Fibroblast of skin of right biceps (primary cell): Measurements from ENCODE around the gene PHF2.

Experiments
- DNase-seq: peaks from one replicate; pipeline ENCODE4 v3.0.0-alpha.2; 2013

Gene PHF2

GRCh38 chr9:93682155-93682968 lies 106.0 kb downstream of the PHF2 start:
- DNase-seq, result peak; percentile 32

- DNase-seq, result no peak
Measured at GRCh38 chr9:93683331-93684134, 107.1 kb downstream of the PHF2 start.

- no peak for DNase-seq
Measured at GRCh38 chr9:93684161-93684765, 107.9 kb downstream of the PHF2 start.

- DNase-seq, result no peak
Measured at GRCh38 chr9:93684806-93685543, 108.6 kb downstream of the PHF2 start.

GRCh38 chr9:93686127-93686879 lies 109.9 kb downstream of the PHF2 start:
- DNase-seq, result no peak

- no peak for DNase-seq
Measured at GRCh38 chr9:93686880-93687236, 110.5 kb downstream of the PHF2 start.

DNA sequence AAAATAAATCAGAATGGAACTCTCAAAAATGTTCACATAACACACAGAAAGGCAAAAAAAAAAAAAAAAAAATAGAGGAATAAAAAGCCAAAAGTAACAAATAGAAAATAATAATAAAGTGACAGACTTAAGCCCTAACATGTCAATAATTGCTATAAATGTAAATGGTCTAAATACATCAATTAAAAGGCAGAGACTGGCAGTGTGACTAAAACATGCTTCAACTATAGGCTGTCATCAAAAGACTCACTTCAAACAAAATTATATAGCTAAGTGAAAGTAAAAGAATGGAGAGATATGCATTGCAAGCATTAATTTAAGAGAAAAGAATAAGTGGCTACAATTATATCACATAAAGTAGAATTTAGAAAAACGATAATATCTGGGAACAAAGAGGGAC lies 114.2 kb downstream of the PHF2 start:
- no peak for DNase-seq

- DNase-seq, result no peak
Measured at GRCh38 chr9:93693129-93693528, 116.7 kb downstream of the PHF2 start.

DNA sequence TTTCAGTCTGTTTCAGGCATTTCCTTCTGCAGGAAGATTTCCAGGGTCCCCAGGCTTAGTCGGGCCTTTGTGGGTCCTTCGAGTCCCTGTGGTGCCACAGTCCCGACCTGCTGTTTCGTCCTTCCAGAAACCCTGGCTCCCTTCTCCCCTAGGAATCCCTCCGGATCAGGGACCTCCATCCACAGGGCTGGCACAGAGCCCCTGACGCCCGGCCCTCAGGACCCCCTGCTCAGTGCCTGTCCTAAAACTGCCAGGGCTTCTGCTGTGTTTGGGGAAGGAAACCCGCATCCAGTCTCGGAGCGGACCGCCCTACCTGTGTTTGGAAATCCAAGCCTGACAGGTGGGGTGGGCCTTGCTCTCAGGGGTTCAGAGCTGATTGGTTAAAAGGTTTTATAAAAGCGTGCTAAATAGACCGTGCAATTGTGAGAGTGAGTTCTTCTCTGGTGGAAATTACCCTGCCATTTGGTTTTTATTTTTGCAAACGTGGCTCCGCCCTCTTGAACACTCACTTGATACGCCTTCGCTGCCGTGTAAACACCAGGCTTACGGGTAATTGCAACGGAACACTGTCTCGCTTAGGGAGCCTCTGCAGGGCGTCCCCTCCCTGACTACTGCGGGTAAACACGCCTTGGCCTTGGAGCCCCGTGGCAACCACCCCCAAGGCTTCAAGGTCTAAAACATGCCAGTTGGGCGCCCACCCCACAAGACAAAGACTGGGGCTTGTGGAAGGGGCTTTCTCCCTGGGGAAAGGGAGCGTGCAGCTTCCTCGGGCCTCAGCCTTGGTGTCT lies 121.2 kb downstream of the PHF2 start:
- no peak for DNase-seq

DNA sequence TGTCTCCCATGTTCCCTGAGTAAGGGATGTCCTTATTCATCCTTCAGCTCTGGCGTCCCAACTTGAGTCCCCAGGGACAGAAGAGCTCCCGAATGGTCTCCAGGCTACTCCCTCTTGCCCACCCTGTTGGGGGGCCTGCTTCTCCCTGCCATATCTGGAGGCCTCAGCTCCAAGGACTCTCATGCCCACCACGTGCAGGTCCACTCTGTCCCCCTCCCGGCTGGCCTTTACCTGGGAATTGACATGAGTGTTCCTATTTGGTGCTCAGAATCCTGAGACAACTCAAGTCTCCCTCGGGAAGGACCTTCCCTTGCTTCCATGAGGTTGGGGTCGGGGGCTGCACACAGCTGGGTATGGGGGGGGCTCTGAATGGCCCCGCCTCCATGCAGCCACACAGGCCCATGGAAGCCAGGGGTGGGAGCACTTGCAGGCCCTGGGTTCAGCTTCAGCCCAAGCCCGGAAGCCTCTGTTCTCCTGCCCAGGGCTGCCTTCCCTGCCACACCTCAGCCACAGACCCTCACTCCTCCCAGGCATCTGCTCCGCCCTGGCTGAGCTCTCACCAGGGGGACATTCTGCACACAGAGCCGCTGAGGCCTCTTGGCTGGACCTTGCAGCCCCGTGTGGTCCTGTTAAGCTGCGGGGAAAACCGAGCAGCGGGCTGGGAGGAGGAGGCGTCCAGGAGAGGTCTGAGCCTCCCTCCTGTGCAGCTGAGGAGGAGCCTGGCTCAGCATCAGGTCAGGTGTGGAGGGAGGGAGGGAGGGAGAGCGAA lies 121.9 kb downstream of the PHF2 start:
- no peak for DNase-seq

- DNase-seq, result no peak
Measured at GRCh38 chr9:93699650-93700049, 123.3 kb downstream of the PHF2 start.

GRCh38 chr9:93701494-93702218 lies 125.3 kb downstream of the PHF2 start:
- no peak for DNase-seq

GRCh38 chr9:93702261-93702660 lies 125.9 kb downstream of the PHF2 start:
- no peak for DNase-seq

DNA sequence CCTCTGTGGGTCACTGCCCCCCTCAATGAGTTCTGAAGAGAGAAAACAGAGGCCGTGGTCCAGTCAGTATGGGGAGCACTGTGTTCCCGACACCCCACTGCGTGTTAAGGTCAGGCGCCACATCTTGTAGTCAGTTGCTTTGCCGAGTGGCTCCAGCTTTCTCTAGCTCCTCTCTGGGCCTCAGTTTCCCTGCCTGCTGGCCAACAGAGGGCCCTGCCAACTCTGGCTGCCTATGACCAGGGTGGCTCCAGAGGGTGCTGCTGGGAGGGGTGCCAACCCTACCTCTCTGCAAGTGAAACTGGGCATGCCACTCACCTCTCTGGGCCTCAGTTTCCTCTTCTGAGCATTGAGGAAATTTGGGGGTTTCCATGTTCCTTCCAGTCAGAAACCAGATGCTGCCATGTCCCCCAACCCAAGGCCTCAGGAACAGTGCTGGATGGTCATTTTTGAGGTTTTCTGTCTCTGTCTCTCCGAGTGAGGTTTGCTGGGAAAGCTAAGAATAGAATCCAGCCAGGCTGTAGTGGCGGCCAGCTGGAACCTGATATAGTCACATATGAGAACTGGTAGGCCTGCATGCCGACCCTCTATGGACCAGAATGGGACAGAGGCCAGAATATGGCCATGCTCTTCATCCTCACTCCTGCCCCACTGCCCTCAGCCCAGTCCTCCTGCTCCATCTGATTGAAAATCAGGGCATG lies 132.1 kb downstream of the PHF2 start:
- DNase-seq, result no peak

GRCh38 chr9:93708987-93709302 lies 132.6 kb downstream of the PHF2 start:
- no peak for DNase-seq

- no peak for DNase-seq
Measured at GRCh38 chr9:93709600-93710369, 133.4 kb downstream of the PHF2 start.

DNA sequence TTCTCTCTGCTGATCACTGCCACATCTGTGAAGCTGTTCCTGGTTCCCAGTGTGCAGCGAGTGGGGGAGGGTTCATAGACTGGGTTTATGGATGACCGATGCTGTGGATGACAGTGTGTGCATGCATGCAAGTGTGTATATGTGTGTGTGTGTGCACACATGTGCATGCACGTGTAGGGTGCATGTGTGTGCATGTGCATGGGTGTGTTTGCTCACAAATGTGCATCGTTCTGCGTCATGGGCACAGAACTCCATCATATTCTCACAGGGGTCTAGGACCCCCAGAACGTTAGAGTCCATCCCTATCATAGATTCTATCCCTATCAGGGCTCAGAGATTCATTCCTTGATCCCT lies 134.0 kb downstream of the PHF2 start:
- DNase-seq, result no peak

- no peak for DNase-seq
Measured at GRCh38 chr9:93711002-93711401, 134.6 kb downstream of the PHF2 start.

DNA sequence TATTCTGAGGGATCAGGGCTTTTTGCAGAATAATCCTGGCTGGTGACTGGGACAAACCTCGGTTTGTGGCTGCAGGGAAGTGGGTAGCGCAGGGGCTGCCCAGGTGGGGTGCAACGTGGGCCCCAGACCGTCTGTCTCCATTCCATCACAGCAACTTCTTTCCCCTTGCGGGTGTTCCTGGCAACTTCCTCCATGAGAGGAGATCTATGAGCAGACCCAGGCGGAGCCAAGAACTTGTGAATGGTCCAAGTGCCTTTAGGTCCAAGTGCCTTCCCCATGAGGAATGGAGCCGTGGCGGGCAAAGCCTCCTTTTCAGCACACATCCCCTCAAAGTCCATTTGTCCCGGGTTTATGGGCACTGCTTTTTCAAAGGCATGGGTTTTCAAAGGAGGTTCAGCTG lies 136.5 kb downstream of the PHF2 start:
- no peak for DNase-seq
